ENCODE results near the gene DMRT2. TPM values are rescaled to one million over a fixed set of nuclear protein-coding genes. Genes with fewer than 3 reads are reported as not detected.

DMRT2 gene
- total RNA-seq (2021): not detected in 2 replicates
- not detected for Bru-seq, nascent RNA
- BruChase-seq, experiment 1, labeled RNA remaining after a 2-hour chase: not detected
- BruChase-seq, experiment 2, labeled RNA remaining after a 6-hour chase: not detected
- long read RNA-seq: 0 reads

DNA sequence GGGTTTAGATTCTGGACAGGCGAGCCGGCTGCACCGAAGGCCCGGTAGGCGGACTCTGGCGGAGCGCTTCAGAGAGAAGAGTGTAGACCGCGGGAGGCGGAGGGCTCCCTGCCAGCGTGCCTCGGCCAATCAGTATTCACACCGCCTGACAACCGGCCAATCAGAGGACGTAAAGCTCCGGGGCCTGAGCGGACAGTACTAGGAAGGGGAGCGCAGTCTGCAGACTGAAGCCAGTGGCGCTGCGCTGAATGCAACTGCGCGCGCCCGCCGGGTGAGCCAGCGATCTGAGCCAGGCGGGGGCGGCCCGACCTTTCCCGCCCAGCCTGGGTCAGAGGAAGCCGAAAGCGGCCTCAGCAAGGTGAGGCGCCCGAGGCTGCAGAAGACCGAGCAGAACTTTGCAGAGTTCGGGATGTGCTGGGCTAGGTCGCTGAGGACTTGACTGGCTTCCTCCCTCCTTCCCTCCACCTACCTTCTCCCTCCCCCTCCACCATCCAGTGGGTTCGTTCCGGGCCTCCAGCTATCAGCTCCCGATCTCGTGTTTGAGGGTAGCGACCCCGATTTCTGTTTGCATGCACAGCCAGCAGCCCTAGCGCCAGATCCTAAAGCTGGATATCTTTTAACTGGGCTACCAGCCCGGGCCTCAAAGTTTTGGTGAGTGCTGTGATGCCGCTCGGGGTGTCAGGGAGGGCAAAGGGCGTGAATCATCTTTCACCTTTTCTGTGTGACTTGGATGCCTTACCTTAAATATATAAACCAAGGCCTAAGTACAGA lies at the start of gene DMRT2:
Gene DMRT2, plus strand, starts transcription at position 233 of the 771 bp plus-strand sequence. CDS start 1,257 bp downstream, outside the sequence.
- no peak for DNase-seq
- BruUV-seq (replicated peaks): no TSS peak
- no peaks in the 10 kb centered on the region for H3K9me2 ChIP-seq (ENCODE audit: insufficient read depth)
- CTCF ChIA-PET: no interaction called here
- POLR2A ChIA-PET (ENCODE audit: unreplicated experiment): no interaction called here
- no peaks in the 10 kb centered on the region for H3K27me3 ChIP-seq (ENCODE audit: insufficient read depth, low read depth)
- intact Hi-C loops (cut with micrococcal nuclease; ENCODE audit: unreplicated experiment): no loop called here
- no peaks in the 10 kb centered on the region for H4K20me1 ChIP-seq (ENCODE audit: insufficient read depth)
- H3K4me1 ChIP-seq (replicated peaks; ENCODE audit: insufficient read depth): no peaks in the 10 kb centered on the region
- H3K4me3 ChIP-seq: no peak within 1 kb of the TSS
- no peak within 1 kb of the TSS for H3K27ac ChIP-seq
- no peaks in the 10 kb centered on the region for H3K36me3 ChIP-seq (ENCODE audit: low read depth)
- no peaks in the 10 kb centered on the region for H3K79me2 ChIP-seq (ENCODE audit: low read depth)
- TF ChIP-seq CTCF (conservative IDR thresholded peaks at IDR 0.05) (no peak), EZH2 (IDR thresholded peaks at IDR 0.05; ENCODE audit: low read depth) (no peak)
- H3K4me2 ChIP-seq: no peak within 1 kb of the TSS
- H2AFZ ChIP-seq: no peak within 1 kb of the TSS
- no peaks in the 10 kb centered on the region for H3F3A ChIP-seq (ENCODE audit: insufficient read depth, low read depth)
- no peaks in the 10 kb centered on the region for H3K9me3 ChIP-seq (ENCODE audit: insufficient read depth, low read depth)

DNA sequence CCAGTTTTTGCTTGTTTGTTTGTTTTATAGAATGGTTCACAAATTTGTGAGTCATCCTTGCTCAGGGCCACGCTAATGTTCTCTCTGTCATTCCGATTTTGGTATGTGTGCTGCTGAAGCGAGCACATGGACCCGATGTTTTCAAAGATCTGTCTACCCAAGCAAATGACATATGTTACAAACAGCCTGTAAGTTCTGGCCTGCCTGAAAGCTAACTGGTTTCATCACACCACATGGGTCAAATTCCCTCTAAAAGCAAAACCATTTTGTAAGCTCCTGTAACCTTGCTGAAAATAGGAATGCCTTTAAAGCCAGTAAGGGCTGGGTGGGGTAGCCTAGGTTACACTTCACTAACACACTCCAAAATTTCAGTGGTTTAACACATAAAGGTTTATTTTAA lies 48.3 kb upstream of the DMRT2 start:
- no peaks in the 10 kb centered on the region for H3K79me2 ChIP-seq (ENCODE audit: low read depth)
- no peaks in the 10 kb centered on the region for H3K9me3 ChIP-seq (ENCODE audit: insufficient read depth, low read depth)
- no peak overlapping the region for H2AFZ ChIP-seq
- H3K4me3 ChIP-seq: no peak overlapping the region
- H3K4me1 ChIP-seq (replicated peaks; ENCODE audit: insufficient read depth): no peaks in the 10 kb centered on the region
- H3F3A ChIP-seq (ENCODE audit: insufficient read depth, low read depth): no peaks in the 10 kb centered on the region
- intact Hi-C loops (cut with micrococcal nuclease; ENCODE audit: unreplicated experiment): loop anchor here (10.0 kb wide), 2 partner anchors 617 to 657 kb away; no protein-coding TSS in a partner anchor
- ChIA-PET CTCF (no interaction called here), POLR2A (ENCODE audit: unreplicated experiment) (no interaction called here)
- H3K4me2 ChIP-seq: no peak overlapping the region
- H3K27me3 ChIP-seq (ENCODE audit: insufficient read depth, low read depth): no peaks in the 10 kb centered on the region
- H3K27ac ChIP-seq: no peak overlapping the region
- no peak for TF ChIP-seq EZH2 (IDR thresholded peaks at IDR 0.05; ENCODE audit: low read depth)
- TF ChIP-seq CTCF (conservative IDR thresholded peaks at IDR 0.05): no peak
- DNase-seq: no peak
- no peaks in the 10 kb centered on the region for H3K36me3 ChIP-seq (ENCODE audit: low read depth)
- no peaks in the 10 kb centered on the region for H3K9me2 ChIP-seq (ENCODE audit: insufficient read depth)
- no peaks in the 10 kb centered on the region for H4K20me1 ChIP-seq (ENCODE audit: insufficient read depth)
- BruUV-seq (replicated peaks): no TSS peak

DNA sequence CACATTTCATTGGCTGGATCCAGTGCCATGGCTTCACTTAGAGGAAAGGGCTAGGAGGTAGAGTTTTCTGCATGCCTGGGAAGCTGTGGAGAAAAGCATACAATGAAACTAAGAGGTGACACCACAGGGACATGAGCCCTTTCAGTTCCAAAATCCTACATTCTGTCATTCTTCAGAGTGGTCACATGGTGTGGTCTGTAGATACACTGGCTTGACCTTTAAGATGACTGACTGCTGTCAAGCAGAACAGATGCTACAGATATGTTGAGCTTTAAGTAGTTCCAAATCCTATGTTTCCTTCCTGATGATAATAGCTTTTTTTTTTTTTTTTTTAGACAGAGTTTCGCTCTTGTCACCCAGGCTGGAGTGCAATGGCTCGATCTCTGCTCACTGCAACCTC lies 47.5 kb upstream of the DMRT2 start:
- Histone ChIP-seq H3K4me3 (no peak overlapping the region), H3K9me2 (ENCODE audit: insufficient read depth) (no peaks in the 10 kb centered on the region), H3K36me3 (ENCODE audit: low read depth) (no peaks in the 10 kb centered on the region), H3K27me3 (ENCODE audit: insufficient read depth, low read depth) (no peaks in the 10 kb centered on the region), H3K4me2 (no peak overlapping the region), H4K20me1 (ENCODE audit: insufficient read depth) (no peaks in the 10 kb centered on the region), H3K79me2 (ENCODE audit: low read depth) (no peaks in the 10 kb centered on the region), H3K27ac (no peak overlapping the region), H3F3A (ENCODE audit: insufficient read depth, low read depth) (no peaks in the 10 kb centered on the region), H3K9me3 (ENCODE audit: insufficient read depth, low read depth) (no peaks in the 10 kb centered on the region), H3K4me1 (replicated peaks; ENCODE audit: insufficient read depth) (no peaks in the 10 kb centered on the region), H2AFZ (no peak overlapping the region)
- BruUV-seq (replicated peaks): no TSS peak
- DNase-seq: no peak
- CTCF ChIA-PET: no interaction called here
- POLR2A ChIA-PET (ENCODE audit: unreplicated experiment): no interaction called here
- intact Hi-C loops (cut with micrococcal nuclease; ENCODE audit: unreplicated experiment): loop anchor here (10.0 kb wide), 2 partner anchors 618 to 658 kb away; no protein-coding TSS in a partner anchor
- TF ChIP-seq EZH2 (IDR thresholded peaks at IDR 0.05; ENCODE audit: low read depth) (no peak), CTCF (conservative IDR thresholded peaks at IDR 0.05) (no peak)
